ENCODE data around the gene CASR.
A peak's percentile ranks its signal among the peaks of the same experiment; 100 is the strongest.

The CASR gene

DNA sequence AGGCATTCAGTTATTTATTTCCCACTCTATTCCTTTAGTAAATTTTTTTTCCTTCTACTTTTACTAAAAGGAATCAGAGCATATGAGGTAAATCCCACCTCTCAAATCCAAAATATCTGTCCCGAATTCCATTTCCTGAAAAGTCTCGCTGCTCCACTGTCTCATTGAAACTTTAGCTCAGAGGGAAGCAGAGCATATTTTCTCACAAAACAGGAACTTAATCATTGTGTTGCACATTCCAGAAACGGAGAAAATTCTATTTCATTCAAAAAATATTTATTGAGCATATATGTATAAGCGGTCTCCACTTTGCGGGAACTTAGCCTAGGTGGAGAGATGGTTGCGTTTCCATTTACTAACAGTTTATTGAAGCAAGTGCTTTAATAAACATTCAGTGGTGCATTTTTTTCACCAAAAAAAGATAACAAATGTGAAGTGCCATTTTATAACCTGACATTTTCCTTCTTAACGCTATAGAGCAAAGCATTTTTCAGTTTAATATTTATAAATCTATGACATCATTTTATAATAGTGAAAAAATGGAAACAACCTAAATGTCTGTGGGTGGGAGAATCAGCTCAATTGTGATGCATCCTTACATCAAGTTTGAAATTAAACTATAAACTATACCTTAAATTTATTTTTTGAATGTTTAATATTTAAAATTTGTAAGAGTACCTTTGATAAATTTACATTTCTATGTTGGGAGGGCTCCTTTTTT, 74.3 kb downstream of the CASR start:
- no peak for DNase-seq (ENCODE audit: low read depth, low spot score)

DNA sequence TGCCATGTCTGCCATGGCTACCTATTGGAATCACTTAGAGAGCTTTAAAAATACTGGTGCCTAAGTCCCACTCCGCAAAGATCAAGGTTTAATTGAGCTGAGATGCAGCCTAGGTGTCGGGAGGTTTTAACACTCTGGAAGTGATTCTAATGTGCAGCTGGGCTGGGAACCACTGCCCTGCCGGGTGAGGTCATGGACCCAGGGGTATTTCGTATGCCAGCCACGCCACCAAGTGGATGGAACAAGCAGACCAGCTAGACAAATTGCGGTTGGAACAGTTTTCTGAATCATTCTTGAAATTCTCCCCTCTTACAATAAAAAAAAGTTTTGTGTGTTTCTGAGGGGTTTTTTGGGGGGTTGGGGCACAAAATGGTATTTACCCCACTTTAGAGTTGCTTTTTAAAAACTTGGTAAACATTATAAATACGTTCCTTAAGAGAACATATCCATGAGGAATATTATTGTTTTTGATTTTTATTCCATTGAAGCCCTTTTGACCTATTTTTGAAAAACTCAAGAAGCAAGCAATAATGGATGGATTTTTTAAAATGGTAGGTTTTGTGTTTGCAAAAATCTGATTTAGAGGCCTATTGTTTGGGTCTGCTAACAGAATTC, 75.4 kb downstream of the CASR start:
- DNase-seq (ENCODE audit: low read depth, low spot score): peak; percentile 64

DNA sequence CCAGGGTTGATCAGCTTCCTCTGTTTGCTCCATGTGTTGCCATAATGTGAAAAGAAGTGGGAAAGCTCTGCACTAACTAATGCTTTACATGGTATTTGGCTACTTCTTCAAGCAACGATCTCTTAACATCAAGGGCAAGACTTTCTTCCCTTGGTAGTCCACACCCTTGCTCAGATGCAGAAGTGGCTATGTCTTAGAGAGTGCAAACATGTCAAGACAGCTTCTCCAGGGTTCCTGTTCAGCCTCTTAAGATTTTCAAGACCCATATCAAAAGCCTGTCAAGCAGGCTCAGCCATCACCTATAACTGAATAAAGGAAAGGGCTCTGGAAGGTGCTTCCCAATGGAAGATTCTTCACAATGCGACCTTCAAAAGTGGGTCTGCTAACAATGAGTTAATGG, 76.7 kb downstream of the CASR start:
- DNase-seq (ENCODE audit: low read depth, low spot score): no peak

DNA sequence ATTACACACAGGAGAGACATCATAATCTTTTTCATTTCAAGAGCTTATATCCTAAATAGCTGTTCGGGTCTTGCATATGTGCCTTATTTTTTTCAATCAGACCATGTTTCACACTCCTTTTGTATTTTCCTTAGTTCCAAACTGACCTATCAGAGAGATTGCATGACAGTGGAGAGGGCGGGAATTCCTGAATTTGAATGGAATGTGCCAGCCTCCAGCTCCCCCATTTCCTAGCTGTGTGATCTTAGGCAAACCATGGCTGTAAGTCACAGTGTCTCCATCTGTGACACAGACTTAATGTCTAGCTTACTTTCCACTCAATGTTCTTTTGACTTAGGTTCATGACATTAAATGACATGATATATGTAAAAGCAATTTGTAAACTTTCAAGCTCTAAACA, 79.6 kb downstream of the CASR start:
- DNase-seq (ENCODE audit: low read depth, low spot score): peak; percentile 10

DNA sequence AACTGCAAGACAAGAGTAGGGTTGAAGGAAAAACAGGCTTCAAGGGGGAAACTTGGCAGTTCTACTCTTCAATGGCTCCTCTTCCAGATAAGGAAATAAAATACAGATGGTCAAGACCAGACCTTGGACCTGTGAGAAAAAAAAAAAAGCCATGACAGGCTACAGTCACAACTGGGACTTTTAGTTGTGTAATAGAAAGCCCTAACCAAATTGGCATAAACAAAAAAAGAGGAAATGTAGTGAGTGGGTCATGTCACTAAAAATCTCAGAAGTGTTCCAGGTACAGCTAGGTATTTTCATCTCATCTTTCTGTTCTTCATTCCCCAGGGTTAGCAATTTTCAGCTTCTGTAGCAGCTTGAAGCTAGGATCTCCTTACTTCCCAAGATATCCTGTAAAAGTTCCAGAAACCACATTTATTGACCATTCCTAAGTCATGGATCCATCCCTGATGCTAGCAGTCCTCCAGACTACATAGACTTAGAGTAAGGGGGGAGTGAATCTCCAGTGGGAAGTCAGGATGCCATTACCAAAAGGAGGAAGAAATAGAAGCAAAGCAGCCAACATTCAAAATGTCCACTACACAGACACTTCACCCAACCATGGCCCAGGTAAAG, 80.6 kb downstream of the CASR start:
- DNase-seq (ENCODE audit: low read depth, low spot score): no peak

DNA sequence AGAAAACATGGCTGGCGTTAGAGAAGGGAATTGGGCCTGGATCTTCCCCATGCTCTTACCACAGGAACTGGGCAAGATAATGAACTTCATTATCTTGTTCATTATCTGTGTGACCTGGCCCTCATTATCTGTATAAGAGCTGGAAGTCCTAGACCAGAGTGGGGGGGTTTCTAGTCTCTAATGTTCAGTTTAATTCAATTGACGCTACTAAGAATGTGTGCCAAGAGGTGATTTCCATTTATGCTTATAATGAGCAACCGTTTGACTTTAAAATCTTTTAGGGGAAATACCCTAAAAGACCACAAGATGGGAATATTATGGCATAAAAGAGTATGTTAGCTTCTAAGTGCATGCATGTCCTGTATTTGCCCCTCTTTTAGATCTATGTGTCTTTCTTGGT, 82.5 kb downstream of the CASR start:
- no peak for DNase-seq (ENCODE audit: low read depth, low spot score)

DNA sequence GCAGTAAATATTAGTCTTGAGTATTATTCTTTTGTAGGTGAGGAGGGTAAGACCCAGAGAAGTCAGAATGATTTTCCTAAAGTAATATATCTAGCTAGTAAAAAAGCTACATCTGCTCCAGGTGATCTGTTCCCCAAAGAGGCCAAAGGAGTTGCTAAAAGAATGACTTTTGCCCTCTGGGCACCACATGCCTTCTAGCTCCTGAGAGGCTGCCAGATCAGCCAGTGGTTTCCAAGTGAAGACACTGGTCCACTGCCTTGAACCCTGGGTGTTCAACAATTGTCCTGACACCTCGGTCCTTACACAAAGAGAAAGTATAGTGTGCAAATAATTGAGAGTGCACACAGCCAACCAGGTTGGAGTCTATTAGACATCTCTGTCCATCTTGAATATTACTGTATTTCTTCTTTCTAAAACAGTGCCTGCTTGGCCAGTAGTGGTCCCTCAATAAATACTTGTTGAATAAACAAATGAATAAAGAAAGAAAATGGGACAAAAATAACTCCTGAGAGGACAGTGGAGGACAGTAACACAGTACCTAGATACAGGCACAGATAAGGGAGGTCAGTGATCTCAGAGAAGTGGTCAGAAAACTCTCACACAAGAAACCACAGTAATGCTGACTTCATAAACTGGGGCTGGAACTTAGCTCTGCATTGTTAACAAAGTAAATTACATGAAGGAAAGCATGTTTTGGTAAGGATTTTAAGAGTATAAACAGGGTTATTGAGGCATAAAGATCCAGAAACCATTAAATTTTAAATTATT, 85.0 kb downstream of the CASR start:
- DNase-seq (ENCODE audit: low read depth, low spot score): no peak

DNA sequence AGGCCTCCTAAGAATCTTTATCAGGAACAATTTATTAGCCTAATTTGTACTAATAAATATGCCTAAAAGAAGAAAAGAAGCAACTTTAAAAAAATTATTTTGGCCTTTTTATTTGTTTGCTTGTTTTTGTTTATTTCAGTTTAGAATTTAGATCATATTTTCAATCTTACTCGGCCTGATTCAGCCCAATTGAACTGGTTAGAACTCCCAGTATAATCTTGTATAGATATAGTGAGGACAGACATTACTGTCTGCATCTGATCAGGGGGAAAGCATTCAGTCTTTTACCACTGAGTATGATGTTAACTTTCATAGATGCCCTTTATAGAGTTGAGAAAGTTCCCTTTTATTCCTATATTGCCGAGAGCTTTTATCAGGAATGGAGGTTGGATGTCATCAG, 85.6 kb downstream of the CASR start:
- no peak for DNase-seq (ENCODE audit: low read depth, low spot score)

DNA sequence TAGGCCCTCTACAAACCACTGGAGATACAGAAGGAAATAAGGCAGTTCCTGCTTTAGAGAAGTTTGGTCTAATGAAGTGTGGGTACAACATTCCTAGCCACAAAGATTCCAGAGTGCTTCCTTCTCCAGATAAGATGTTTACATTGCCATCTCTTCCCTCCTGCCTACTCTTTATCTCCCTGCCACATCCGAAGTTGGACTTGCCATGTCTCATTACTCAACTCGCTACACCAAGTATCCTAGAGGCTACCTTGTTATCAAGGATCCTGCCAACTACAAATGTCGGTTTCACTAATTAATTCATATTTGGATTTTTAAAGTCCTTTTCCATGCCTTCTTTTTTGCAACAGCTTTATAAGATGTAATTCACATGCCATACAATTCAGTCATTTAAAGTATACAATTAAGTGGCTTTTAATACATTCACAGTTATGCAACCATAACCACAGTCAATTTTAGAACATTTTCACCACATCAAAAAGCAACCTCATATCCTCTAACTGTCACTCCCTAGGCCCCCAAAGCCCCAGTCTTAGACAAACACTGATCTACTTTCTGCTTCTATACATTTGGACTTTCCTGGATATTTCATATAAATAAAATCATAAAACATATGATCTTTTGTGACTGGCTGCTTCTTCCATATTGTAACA, 87.9 kb downstream of the CASR start:
- DNase-seq (ENCODE audit: low read depth, low spot score): no peak

DNA sequence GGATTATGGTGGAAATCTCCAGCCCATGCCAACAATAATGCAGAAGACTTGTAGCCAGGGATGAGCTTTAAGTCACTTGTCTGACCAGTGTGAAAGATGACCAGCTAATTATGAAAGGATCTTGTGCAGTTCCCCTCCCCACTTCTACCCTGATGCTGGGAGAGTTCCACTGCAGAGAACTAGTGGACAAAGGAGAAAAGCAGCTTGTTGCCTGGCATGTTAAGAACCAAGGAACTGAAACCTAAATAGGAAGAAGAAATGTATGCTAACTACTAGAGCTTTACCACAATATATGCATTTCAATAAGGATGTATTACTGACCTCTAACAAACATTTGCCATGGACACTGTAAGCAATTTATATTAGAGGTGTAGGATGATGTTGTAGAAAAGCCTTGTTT, 89.4 kb downstream of the CASR start:
- no peak for DNase-seq (ENCODE audit: low read depth, low spot score)

DNA sequence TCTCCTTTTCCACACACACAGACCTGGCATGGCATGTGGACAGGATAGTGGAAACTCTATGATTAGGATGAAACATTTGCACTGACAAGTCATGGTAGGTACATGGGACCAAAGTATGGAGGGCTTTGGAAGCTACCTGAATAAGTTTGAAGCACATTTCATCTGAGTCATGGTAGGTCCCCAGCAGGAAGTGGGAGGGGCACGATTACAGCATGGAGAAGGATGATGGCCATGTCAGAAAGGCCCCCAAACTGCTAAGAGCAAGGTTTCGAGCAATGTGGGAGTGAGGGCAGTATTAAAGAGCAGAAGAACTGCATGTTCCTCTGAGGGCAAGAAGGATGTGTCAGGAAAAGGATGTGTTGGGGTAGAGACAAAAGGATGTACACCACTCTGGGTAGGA, 90.0 kb downstream of the CASR start:
- no peak for DNase-seq (ENCODE audit: low read depth, low spot score)

DNA sequence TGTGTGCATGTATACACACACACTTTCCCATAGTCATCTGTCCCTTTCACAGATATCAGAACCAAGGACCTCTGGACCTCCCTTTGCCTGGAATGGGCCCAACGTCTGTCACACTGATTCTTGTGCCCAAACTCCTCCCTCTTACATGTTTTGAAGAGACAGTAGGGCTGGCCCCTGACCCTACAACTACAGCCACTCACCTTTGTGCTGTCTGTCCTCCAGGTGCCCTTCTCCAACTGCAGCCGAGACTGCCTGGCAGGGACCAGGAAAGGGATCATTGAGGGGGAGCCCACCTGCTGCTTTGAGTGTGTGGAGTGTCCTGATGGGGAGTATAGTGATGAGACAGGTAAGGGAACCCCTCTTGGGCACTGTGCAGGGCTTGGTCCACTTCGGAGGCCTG, 98.4 kb downstream of the CASR start:
- no peak for DNase-seq (ENCODE audit: low read depth, low spot score)

DNA sequence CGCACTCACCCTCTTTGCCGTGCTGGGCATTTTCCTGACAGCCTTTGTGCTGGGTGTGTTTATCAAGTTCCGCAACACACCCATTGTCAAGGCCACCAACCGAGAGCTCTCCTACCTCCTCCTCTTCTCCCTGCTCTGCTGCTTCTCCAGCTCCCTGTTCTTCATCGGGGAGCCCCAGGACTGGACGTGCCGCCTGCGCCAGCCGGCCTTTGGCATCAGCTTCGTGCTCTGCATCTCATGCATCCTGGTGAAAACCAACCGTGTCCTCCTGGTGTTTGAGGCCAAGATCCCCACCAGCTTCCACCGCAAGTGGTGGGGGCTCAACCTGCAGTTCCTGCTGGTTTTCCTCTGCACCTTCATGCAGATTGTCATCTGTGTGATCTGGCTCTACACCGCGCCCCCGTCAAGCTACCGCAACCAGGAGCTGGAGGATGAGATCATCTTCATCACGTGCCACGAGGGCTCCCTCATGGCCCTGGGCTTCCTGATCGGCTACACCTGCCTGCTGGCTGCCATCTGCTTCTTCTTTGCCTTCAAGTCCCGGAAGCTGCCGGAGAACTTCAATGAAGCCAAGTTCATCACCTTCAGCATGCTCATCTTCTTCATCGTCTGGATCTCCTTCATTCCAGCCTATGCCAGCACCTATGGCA, 100.5 kb downstream of the CASR start:
- DNase-seq (ENCODE audit: low read depth, low spot score): no peak

DNA sequence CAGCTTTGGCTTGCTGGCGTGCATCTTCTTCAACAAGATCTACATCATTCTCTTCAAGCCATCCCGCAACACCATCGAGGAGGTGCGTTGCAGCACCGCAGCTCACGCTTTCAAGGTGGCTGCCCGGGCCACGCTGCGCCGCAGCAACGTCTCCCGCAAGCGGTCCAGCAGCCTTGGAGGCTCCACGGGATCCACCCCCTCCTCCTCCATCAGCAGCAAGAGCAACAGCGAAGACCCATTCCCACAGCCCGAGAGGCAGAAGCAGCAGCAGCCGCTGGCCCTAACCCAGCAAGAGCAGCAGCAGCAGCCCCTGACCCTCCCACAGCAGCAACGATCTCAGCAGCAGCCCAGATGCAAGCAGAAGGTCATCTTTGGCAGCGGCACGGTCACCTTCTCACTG, 101.0 kb downstream of the CASR start:
- no peak for DNase-seq (ENCODE audit: low read depth, low spot score)

DNA sequence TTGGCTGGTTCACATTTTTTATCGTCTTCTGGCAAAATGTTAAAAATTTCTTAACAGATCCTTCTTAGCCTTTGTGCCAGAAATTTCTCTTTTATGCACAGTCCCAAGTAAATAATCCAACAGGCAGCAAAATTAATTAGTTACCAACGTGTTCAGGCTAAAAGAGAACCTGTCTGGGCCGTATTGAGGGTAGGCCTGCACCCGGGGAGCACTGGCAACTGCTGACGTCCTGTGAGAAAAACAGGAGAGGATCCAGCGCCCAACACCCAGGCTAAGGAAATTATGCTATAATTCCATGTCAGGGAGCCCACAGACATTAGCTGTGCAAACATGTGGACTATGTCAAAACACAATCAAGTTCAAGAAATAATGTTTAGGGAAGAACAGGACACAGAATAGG, 110.9 kb downstream of the CASR start:
- no peak for DNase-seq (ENCODE audit: low read depth, low spot score)

DNA sequence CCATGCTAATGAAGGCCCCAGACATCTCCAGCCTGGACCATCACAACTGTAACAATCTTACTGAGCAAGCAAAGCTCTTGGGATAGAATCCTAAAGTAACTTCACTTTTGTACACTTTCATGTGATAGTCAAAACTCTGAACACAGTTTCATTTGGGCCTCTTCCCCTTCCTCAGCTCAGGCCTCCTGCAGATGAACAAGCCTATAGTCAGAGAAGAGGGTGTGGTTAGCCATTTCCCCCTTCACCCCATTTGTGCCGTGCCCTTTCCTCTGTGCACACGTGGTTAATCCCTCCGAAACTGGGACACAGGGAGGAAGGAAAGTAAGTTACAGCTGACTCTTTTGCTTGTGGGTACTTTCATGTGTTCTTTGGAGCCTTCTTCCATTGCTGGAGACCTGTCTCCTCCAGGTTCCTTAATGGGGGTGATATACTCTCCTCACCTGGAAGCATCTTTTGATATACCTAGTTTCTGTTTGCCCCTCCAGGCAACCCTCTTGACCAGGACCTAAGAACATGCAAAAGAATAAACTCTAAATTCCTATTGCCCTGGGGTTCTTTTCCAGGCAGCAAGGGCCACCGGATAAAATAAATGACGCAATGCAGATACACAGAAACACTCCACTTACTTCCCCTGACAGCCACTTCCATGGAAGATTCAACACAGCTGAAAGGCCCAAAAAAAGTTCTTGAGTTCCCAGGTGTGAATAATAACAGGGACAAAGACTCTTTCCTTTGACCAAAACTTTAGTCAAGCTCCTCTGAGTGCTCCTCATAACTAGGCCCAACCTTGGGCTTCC, 112.0 kb downstream of the CASR start:
- no peak for DNase-seq (ENCODE audit: low read depth, low spot score)

DNA sequence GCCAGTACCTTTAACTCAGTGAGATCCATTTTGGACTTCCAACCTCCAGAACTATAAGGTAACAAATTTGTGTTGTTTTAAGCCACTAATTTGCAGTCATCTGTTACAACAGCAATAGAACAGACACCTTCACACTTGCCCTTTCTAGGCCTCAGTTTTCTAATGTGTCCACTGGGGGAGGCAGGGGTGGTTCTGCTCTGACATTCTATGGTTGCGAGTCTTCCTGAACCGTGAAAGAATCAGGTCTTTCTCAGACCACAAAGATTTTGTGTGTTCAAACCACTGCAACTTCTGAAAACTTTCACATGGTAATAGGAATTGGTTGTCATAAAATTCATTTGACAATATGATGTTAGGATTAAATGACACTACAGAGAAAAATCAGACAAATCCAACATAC, 114.8 kb downstream of the CASR start:
- DNase-seq (ENCODE audit: low read depth, low spot score): no peak

DNA sequence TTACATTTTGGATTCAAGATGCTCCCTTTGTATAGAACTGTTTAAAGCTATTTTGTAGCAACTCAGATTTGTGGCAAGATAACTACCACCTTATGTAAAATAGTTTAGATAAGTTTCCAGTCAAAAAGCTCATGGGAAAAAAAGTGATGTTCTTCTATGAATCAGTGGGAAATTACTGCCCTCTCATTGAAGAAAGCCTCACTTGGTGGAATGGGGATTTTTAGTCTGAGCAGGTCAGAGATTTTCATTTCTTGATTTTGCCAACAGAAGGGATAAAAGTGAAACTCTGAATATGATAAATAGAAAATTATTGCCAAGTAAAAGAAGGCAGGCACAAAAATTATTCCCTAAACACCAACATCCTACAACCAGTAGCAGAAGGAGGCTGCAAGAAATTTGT, 115.7 kb downstream of the CASR start:
- DNase-seq (ENCODE audit: low read depth, low spot score): no peak

DNA sequence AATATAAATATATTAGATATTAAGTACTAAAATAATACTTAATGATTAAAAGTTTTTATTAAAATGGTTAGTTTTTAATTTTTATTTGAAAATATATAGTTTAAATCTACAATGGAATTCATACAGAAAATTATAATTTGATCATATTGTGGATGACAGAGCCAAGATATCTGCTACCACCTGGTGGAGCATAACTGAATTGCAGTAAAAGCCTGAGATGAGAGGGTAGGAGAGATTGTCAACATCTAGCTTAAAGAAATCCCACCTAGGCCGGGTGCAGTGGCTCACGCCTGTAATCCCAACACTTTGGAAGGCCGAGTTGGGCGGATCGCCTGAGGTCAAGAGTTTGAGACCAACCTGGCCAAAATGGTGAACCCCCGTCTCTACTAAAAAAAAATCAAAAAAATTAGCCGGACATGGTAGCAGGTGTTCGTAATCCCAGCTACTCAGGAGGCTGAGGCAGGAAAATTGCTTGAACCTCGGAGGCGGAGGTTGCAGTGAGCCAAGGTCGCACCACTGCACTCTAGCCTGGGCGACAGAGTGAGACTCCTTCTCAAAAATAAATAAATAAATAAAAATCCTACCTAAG, 116.5 kb downstream of the CASR start:
- DNase-seq (ENCODE audit: low read depth, low spot score): peak; percentile 22

DNA sequence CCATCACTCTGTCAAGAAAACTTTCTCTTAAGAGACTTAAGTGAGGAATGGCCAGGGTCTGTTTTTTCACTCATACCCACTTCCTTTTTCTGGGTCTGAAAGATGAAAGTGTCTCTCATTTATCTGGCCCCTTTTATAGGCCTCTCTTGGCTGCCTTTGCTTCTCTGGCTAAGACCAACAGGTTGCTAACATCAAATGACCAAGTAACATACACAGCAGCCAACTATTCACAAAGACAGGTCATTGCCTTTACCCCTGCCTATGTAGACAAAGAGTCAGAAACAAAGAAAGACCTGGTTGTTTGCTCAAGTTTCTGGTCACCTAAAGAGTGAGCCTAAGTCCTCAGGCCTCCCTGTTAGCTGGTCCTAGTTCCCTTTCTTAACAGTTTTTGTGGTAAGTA, 117.6 kb downstream of the CASR start:
- DNase-seq (ENCODE audit: low read depth, low spot score): no peak
